GM18858 (cell line): ENCODE data around the gene FAM193B.

Source experiments
- ATAC-seq: cut with Tn5 transposase; IDR thresholded peaks from one replicate; pipeline ENCODE4 v1.9.1; 2021; ENCODE audit not compliant: unreplicated experiment

FAM193B gene

DNA sequence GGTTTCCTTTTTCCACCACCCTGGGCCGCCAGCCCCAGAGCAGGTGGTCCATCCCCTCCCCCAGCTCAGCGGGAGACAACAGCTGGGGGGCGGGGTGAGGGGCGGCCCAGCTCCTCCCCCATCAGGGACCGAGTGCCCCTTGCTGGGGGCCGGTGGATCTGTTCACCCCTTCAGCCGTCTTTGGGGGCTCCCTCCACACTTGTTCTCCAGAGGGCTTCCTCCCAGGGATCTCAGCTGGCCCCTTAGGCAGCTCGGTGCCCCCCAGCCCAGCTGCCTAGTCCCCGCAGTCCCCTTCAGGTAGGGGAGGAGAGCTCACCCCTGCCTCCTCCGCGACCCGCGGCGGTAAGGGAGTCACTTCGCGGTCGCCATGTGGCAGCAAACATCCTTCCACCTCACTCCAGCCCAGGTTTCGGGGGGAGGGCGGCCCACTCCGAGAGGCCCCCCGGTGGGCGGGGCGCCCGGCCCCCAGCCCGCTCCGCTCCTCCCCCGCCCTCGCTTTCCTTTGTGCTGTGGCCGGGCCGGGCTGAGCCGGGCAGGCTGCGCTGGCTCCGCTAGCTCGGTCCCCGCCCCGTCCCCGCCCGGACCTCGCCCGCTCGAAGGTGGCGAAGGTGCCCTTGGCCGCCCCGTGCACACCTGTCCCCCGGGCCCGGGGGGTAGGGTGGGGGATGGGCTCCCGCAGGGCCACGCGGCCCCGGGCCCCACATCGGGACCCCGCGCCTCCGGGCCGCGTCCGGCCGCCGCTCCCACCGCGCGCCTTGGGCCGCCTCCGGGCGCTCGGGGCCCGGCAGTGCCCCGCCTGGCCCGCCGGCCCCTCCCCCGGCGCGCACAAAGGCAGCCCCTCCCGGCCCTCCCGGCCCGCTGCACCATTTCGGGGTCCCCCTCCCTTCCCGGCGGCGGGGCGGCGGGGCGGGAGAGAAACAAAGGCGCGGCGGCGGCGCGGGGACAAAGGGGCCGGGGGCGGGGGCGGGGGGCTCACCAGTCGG, 81.6 kb downstream of the FAM193B start:
- no peak for ATAC-seq

GRCh38 chr5:177471610-177472356, 82.6 kb downstream of the FAM193B start:
- ATAC-seq, result no peak

DNA sequence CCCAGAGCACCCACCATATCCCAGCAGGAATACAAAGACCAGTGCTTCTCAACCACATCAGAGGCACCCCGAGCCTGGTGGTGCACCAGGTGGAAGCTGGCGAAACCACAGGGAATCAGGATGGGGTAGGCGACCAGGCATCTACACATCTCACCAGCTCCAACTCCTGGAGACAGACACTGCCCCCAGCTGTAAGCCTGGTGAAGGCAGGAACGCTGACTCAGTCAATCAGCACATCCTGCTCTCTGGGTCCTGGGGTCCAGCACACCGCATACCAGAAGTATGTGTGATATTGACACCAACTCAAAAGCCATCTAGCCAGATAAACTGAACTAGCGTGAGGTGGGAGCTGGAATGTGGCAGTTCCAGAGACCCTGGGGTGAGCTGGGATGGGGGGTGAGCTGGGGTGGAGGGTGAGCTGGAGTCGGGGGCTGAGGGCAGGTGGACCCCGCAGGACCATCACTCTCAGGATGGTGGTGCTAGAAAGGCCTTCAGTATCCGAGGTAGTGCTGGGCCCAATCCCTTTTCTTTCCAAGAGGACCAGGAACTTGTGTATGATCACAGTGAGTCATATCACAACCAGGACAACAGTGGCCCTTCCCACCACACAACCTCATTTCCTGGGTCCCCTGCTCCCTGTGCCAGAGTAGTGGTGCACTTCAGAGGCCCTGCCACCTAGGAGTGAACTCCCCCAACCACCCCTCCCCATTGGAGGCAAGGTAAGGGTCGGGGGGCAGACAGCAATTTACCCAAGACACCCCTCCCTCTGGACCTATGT, 83.4 kb downstream of the FAM193B start:
- ATAC-seq, result no peak
